Hematopoietic multipotent progenitor cell (in vitro differentiated cells): ENCODE data around the gene ADAMTS2. TPM values are rescaled to one million over a fixed set of nuclear protein-coding genes. Genes with fewer than 3 reads are reported as not detected.

ENCODE experiments used
- DNase-seq, 3 donors: peaks; one replicate each; pipeline ENCODE4 v3.0.0-alpha.2; 2011 to 2015; ENCODE audit warnings: low read depth in 2 of 3, low spot score in 2 of 3
- total RNA-seq: library from RNA; depleted of rRNA; stranded (reverse); fragments of >200 nt; gene quantifications from one replicate; pipeline ENCODE4 v1.2.3, GENCODE V29; 2012

The ADAMTS2 gene
- total RNA-seq, 1 donor = 0.27 TPM

GRCh38 chr5:179134511-179134910, 210.8 kb downstream of the ADAMTS2 start:
- DNase-seq = no peak

GRCh38 chr5:179132586-179133355, 212.5 kb downstream of the ADAMTS2 start:
- no peak for DNase-seq

- DNase-seq = no peak
Measured at GRCh38 chr5:179131886-179132585, 213.2 kb downstream of the ADAMTS2 start.

- DNase-seq = no peak
Measured at GRCh38 chr5:179131321-179131835, 213.9 kb downstream of the ADAMTS2 start.

GRCh38 chr5:179130101-179130681, 215.1 kb downstream of the ADAMTS2 start:
- no peak for DNase-seq

GRCh38 chr5:179129607-179130071, 215.6 kb downstream of the ADAMTS2 start:
- no peak for DNase-seq

GRCh38 chr5:179128976-179129375, 216.3 kb downstream of the ADAMTS2 start:
- no peak for DNase-seq

GRCh38 chr5:179128041-179128365, 217.3 kb downstream of the ADAMTS2 start:
- DNase-seq = no peak

- no peak for DNase-seq
Measured at GRCh38 chr5:179127136-179128040, 217.9 kb downstream of the ADAMTS2 start.

GRCh38 chr5:179126506-179126991, 218.7 kb downstream of the ADAMTS2 start:
- no peak for DNase-seq

GRCh38 chr5:179125789-179126505, 219.3 kb downstream of the ADAMTS2 start:
- no peak for DNase-seq

GRCh38 chr5:179124853-179125788, 220.1 kb downstream of the ADAMTS2 start:
- no peak for DNase-seq

- no peak for DNase-seq
Measured at GRCh38 chr5:179124273-179124852, 220.9 kb downstream of the ADAMTS2 start.

GRCh38 chr5:179123491-179124272, 221.6 kb downstream of the ADAMTS2 start:
- DNase-seq = no peak

- DNase-seq = no peak
Measured at GRCh38 chr5:179123109-179123426, 222.2 kb downstream of the ADAMTS2 start.

GRCh38 chr5:179122411-179123108, 222.7 kb downstream of the ADAMTS2 start:
- DNase-seq = no peak

GRCh38 chr5:179121667-179122111, 223.6 kb downstream of the ADAMTS2 start:
- DNase-seq = no peak
